Lung (tissue), 12 donors: ENCODE measurements around the gene APOB. TPM values are rescaled to one million over a fixed set of nuclear protein-coding genes. Genes with fewer than 3 reads are reported as not detected.

Source experiments
- ATAC-seq: fragments of 200-7000 bp; cut with Tn5 transposase; one replicate; pipeline ENCODE4 v1.9.1; 2020; ENCODE audit warnings: moderate number of reproducible peaks; ENCODE audit not compliant: insufficient read depth, low FRiP score
- DNase-seq, 3 donors: peaks; one replicate each; pipeline ENCODE4 v3.0.0-alpha.2; 2013 to 2017
- H3K27ac ChIP-seq, 2 donors: one replicate each; pipeline ENCODE4 v1.5.1; 2013; ENCODE audit warnings: mild to moderate bottlenecking in 2 of 2, moderate library complexity in 2 of 2, control low read depth in 1 of 2, inconsistent platforms in 1 of 2, low read depth in 1 of 2, low read length in 1 of 2
- H3K27me3 ChIP-seq, 3 donors: one replicate each; pipeline ENCODE4 v1.5.1; 2013; ENCODE audit warnings: low read length in 2 of 3; ENCODE audit not compliant: control insufficient read depth in 3 of 3, insufficient read depth in 3 of 3
- H3K36me3 ChIP-seq, 4 donors: one replicate each; pipeline ENCODE4 v1.5.1; 2013; ENCODE audit warnings: low read length in 4 of 4, mild to moderate bottlenecking in 1 of 4, moderate library complexity in 1 of 4; ENCODE audit not compliant: control insufficient read depth in 4 of 4, insufficient read depth in 4 of 4
- H3K4me1 ChIP-seq, 5 donors: one replicate each; pipeline ENCODE4 v1.5.1; 2013; ENCODE audit warnings: low read length in 5 of 5, mild to moderate bottlenecking in 2 of 5, moderate library complexity in 1 of 5; ENCODE audit not compliant: control insufficient read depth in 5 of 5, insufficient read depth in 5 of 5
- H3K4me3 ChIP-seq: one replicate; pipeline ENCODE4 v1.5.1; 2013; ENCODE audit warnings: mild to moderate bottlenecking, control low read depth, moderate library complexity
- H3K9ac ChIP-seq, 2 donors: one replicate each; pipeline ENCODE4 v1.5.1; 2013; ENCODE audit warnings: low read length in 2 of 2, control low read depth in 1 of 2; ENCODE audit not compliant: insufficient read depth in 1 of 2
- H3K9me3 ChIP-seq, 4 donors: one replicate each; pipeline ENCODE4 v1.5.1; 2013; ENCODE audit warnings: low read length in 3 of 4, mild to moderate bottlenecking in 1 of 4, moderate library complexity in 1 of 4; ENCODE audit not compliant: control insufficient read depth in 4 of 4, insufficient read depth in 3 of 4
- WGBS, 2 donors: extraction: QIAGEN DNeasy Blood & Tissue Kit; methylation state at CpG; one replicate each; pipeline ENCODE4 v1.1.7; 2013; 5-methylcytosine and 5-hydroxymethylcytosine counted together
- polyA plus RNA-seq, 2 donors: library from polyadenylated mRNA; stranded (reverse); fragments of 200-250 nt; gene quantifications; one replicate each; pipeline ENCODE4 v1.2.1, GENCODE V29; 2013
- total RNA-seq, 2 donors: library from RNA; depleted of rRNA in 1 of 2; stranded (reverse); fragments of >200 nt in 1 of 2; gene quantifications; one replicate each; pipeline ENCODE4 v1.2.1, GENCODE V29; 2014 to 2021
- TF ChIP-seq, protein P1 (sequence below): IDR thresholded peaks from 2 replicates; pipeline ENCODE4 v1.5.1; 2012; ENCODE audit warnings: mild to moderate bottlenecking; ENCODE audit errors: control extremely low read depth, extremely low read depth
- donor health status: control.
- donor health status: control.
- donor health status: Bipolar disorder and iron deficiency.
- donor health status: healthy.
- donor health status: DM: yes; HTN: yes; CAD: no.

APOB gene
- total and polyA plus RNA-seq, 4 donors, result 0.04 to 1.7 (median 0.18) TPM

- Histone ChIP-seq H3K4me1 (peaks cover 0 to 12% (median 0%) of the 10 kb centered on the region in 5 donors), H3K27me3 (no peaks in the 10 kb centered on the region), H3K9me3 (no peaks in the 10 kb centered on the region), H3K36me3 (no peaks in the 10 kb centered on the region), H3K9ac (no peak overlapping the region), H3K4me3 (no peak overlapping the region), H3K27ac (no peak overlapping the region)
- 77 to 87% methylated on average over 5 of the region's 5 CpGs for WGBS, 2 donors
- no peak for DNase-seq
- TF ChIP-seq, protein P1, sequence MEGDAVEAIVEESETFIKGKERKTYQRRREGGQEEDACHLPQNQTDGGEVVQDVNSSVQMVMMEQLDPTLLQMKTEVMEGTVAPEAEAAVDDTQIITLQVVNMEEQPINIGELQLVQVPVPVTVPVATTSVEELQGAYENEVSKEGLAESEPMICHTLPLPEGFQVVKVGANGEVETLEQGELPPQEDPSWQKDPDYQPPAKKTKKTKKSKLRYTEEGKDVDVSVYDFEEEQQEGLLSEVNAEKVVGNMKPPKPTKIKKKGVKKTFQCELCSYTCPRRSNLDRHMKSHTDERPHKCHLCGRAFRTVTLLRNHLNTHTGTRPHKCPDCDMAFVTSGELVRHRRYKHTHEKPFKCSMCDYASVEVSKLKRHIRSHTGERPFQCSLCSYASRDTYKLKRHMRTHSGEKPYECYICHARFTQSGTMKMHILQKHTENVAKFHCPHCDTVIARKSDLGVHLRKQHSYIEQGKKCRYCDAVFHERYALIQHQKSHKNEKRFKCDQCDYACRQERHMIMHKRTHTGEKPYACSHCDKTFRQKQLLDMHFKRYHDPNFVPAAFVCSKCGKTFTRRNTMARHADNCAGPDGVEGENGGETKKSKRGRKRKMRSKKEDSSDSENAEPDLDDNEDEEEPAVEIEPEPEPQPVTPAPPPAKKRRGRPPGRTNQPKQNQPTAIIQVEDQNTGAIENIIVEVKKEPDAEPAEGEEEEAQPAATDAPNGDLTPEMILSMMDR, result no peak
- no peak for ATAC-seq
These were observed 49.7 kb downstream of the APOB start for GRCh38 chr2:20994130-20994529.

GRCh38 chr2:20992201-20992711, 51.6 kb downstream of the APOB start:
- H3K4me3 ChIP-seq, result no peak overlapping the region
- WGBS, 2 donors, result 67 to 81% methylated on average over 8 of the region's 8 CpGs
- H3K9me3 ChIP-seq, result no peaks in the 10 kb centered on the region
- H3K27me3 ChIP-seq, result no peaks in the 10 kb centered on the region
- TF ChIP-seq, protein P1, result no peak
- peaks cover 0 to 12% (median 0%) of the 10 kb centered on the region in 5 donors for H3K4me1 ChIP-seq
- DNase-seq, result peak; percentile 20 to 47 (median 42)
- ATAC-seq, result no peak
- no peak overlapping the region for H3K9ac ChIP-seq
- H3K36me3 ChIP-seq, result no peaks in the 10 kb centered on the region
- no peak overlapping the region for H3K27ac ChIP-seq

GRCh38 chr2:20990442-20991430, 53.1 kb downstream of the APOB start:
- H3K36me3 ChIP-seq, result no peaks in the 10 kb centered on the region
- DNase-seq, result no peak
- H3K27ac ChIP-seq, result no peak overlapping the region

More at GRCh38 chr2:20990442-20991430, 53.1 kb downstream of the APOB start:
- 76 to 82% methylated on average over 20 of the region's 20 CpGs for WGBS, 2 donors
- TF ChIP-seq, protein P1, result no peak
- ATAC-seq, result no peak
- Histone ChIP-seq H3K9ac (no peak overlapping the region), H3K9me3 (no peaks in the 10 kb centered on the region), H3K4me3 (no peak overlapping the region), H3K27me3 (no peaks in the 10 kb centered on the region), H3K4me1 (peaks cover 0 to 12% (median 0%) of the 10 kb centered on the region in 5 donors)
